Stimulated activated CD4-positive, alpha-beta T cell treated with anti-CD3 and anti-CD28 coated beads, Interleukin-15, amount 100 ng/mL, for 1 hour (primary cell): Measurements from ENCODE around the gene NSDHL.
"Not testable (repeated sequence)": the region's sequence is repeated elsewhere in the genome, so short reads cannot be mapped to it uniquely, and the experiment has no call there.

Source experiments
- DNase-seq, 2 donors: peaks; one replicate each; pipeline ENCODE4 v3.0.0-alpha.2; 2020; ENCODE audit warnings: low read depth in 1 of 2, low spot score in 1 of 2

Gene NSDHL

GRCh38 chrX:152910018-152910417, 79.2 kb downstream of the NSDHL start:
- not testable (repeated sequence) for DNase-seq

GRCh38 chrX:152912106-152912505, 81.2 kb downstream of the NSDHL start:
- no peak for DNase-seq

GRCh38 chrX:152912641-152913040, 81.8 kb downstream of the NSDHL start:
- DNase-seq: no peak

GRCh38 chrX:152913346-152913745, 82.5 kb downstream of the NSDHL start:
- no peak for DNase-seq

GRCh38 chrX:152913910-152914309, 83.0 kb downstream of the NSDHL start:
- no peak for DNase-seq

- DNase-seq: no peak
Observed at GRCh38 chrX:152915541-152916241, 84.8 kb downstream of the NSDHL start.

GRCh38 chrX:152917656-152918579, 87.1 kb downstream of the NSDHL start:
- no peak for DNase-seq

- DNase-seq: no peak
Observed at GRCh38 chrX:152918707-152919106, 87.8 kb downstream of the NSDHL start.
